ENCODE data around the gene PACS2.

The PACS2 gene

DNA sequence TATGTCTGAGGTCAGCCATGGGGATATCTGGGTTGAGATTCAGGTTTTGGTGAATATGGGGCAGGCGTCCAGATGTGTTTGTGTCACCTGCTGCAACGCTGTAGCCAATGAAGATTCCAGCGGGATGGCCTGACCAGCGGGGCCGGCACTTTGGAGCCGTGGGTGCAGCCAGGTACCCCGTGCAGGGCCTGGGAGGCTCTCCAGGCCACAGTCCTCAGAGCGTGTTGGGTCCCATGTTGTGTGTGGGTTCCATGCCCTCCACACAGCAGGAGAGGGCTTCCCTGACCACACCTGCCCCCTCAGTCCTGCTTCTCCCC, 80.9 kb downstream of the PACS2 start:
- TF ChIP-seq, protein P1, sequence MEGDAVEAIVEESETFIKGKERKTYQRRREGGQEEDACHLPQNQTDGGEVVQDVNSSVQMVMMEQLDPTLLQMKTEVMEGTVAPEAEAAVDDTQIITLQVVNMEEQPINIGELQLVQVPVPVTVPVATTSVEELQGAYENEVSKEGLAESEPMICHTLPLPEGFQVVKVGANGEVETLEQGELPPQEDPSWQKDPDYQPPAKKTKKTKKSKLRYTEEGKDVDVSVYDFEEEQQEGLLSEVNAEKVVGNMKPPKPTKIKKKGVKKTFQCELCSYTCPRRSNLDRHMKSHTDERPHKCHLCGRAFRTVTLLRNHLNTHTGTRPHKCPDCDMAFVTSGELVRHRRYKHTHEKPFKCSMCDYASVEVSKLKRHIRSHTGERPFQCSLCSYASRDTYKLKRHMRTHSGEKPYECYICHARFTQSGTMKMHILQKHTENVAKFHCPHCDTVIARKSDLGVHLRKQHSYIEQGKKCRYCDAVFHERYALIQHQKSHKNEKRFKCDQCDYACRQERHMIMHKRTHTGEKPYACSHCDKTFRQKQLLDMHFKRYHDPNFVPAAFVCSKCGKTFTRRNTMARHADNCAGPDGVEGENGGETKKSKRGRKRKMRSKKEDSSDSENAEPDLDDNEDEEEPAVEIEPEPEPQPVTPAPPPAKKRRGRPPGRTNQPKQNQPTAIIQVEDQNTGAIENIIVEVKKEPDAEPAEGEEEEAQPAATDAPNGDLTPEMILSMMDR (IDR thresholded peaks at IDR 0.05): no peak

DNA sequence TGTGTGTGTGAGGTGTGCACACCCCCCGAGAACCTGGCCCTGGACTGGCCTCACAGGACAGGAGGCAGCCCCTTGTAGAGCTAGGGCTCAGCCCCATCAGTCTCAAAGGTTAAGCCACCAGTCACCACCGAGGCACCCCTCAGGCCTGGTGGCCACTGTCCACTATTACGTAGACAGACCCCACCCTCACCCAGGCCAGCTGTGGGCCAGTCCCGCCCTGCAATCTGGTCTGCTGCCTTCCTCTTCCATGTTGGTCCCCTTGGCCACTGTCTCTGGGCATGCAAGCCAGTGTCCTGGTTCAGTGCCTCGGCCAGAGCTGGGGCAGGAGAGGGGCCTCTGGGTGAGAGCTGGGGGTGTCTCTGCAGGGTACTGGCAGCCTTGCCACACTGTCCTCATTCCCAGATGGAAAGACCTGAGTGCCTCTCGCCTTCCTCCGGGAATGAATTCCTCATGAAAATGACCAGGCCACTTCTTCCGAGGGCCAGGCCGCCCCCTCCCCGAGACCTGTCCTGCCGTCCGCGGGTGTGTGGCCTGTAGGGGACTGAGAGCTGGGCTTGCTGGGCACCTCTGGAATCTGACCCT, 82.9 kb downstream of the PACS2 start:
- TF ChIP-seq, protein P1 (IDR thresholded peaks at IDR 0.05): no peak

DNA sequence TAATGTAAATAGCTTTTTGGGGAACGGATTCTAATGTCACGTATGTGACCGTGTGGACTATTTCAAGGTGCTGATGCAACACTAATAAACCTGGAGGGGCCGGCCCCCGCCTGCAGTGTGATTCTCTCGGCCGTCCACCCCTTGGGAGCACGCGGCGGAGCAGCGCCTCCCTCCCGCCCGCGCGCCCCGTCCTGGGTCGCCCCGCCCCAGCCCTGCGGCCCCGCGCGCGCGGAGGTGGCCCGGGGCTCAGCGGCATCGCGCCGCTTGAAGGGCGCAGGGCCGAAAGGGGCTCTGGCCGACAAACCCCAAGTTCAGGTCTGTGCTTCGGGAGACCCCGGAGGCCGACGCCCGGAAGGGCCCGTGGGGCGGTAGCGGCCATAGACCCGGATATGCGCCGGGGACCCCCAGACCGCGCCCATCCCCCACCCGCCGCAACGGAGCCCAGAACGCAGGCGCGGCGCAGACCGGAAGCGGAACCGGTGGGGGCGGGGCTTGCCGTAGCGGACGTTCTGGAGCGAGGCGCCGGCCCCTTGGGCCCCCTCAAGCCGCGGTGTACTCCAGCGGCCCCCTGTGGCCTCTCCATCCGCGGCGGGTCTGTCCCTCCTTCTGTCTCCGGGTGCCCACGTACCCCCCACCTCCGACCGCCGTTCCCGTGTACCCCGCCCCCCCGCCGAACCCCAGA, 83.6 kb downstream of the PACS2 start, which contains the start of gene TEX22:
TSS of gene TEX22 (plus strand) at position 495 of the 682 bp plus-strand sequence. CDS start 803 bp downstream, outside the sequence.
- TF ChIP-seq, protein P1 (IDR thresholded peaks at IDR 0.05): no peak

DNA sequence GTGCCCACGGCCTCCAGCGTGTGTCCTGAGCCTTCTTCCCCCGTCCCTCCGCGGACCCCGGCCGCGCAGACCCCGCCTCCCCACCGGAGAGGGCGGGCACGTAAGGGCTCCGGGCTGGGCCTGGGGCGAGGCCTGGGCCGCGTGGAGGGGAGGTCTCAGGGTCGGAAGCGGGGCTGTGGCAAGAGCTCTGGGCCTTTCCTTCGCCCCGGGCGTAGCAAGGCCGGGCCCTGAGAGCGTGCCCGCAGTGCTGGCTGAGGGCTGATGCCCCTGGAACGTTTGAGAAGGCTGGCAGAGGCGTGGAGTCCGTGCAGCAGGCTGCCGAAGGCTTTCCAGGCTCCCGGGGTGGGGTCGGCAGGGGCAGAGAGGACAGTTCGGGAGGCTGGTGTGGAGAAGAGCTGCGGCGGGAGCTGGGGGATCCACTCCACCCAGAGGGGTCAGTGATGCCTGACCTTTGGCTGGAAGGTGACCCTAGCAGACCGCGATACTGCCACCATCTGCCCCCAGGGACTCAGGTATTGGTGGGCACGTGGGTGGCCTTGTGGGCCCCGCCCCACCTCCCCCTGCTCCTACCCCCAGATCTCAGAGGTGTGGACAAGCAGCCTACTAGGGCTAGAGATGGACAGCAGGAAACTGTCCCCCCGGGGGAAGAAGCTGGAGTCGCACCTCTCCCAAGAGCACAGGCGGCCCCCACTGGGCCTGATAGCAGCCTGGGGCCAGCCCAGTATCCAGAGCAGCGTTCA, 84.3 kb downstream of the PACS2 start:
- TF ChIP-seq, protein P1 (IDR thresholded peaks at IDR 0.05): no peak

DNA sequence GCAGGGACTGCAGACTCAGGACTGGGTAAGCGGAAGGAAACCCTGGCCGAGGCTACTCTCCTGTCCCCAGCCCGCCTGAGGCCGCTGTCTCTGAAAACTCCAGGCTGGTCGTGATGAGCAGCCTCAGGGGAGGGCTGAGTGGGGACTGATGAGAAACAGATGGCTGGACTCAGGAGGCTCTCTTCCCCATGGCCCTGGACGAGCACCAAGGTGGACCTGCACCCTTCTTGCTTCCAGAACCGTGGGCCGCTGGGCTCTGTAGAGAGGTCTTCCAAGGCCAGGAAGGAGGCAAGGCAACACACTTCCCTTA, 84.9 kb downstream of the PACS2 start:
- TF ChIP-seq, protein P1 (IDR thresholded peaks at IDR 0.05): no peak

DNA sequence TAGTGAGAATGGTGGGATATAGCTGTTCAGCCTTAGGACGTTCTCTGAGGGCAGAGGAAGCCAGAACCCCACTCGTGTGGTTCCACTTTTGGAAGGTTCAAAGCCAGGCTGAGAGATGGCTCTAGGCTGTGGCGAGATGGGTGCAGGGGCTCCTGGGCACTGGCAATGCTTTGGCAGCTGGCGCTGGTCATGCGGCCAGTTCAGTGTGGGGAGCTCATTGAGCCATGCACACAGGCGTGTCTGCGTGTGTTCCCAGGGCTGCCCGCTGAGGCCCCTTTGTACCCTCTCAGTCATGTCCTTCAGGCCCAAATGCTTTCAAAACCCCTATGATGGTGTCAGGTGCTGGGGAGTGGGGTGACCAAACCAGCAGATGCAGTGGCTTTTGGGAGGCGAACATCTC, 85.5 kb downstream of the PACS2 start:
- TF ChIP-seq, protein P1 (IDR thresholded peaks at IDR 0.05): no peak

DNA sequence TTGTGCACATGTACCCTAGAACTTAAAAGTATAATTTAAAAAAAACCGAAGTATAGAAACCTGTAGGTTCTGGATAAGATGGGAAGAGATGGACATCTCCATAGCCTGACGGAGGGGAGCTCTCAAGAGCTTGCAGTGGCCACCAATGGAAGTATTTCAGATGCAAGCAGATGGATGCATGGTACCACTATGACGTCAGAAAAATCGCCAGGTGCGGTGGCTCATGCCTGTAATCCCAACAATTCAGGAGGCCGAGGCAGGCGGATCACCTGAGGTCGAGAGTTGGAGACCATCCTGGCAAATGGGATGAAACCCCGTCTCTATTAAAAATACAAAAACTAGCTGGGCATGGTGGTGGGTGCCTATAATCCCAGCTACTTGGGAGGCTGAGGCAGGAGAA, 87.2 kb downstream of the PACS2 start:
- TF ChIP-seq, protein P1 (IDR thresholded peaks at IDR 0.05): no peak

Data from LNCAP (cell line).